Neural progenitor cell (in vitro differentiated cells): ENCODE data around the gene KRTAP5-9. TPM values are rescaled to one million over a fixed set of nuclear protein-coding genes. Genes with fewer than 3 reads are reported as not detected.

Experiments used
- DNase-seq: peaks from one replicate; pipeline ENCODE4 v3.0.0-alpha.2; 2016; ENCODE audit warnings: low spot score
- H2AFZ ChIP-seq: fragments of 200-600 bp; sonication (generic); replicated peaks from 2 replicates; pipeline ENCODE4 v1.6.1; 2016; ENCODE audit warnings: antibody characterized with exemption
- H3F3A ChIP-seq: fragments of 200-600 bp; sonication (generic); 2 replicates; pipeline ENCODE4 v1.6.1; 2016; ENCODE audit warnings: antibody characterized with exemption, low read depth
- H3K27ac ChIP-seq: fragments of 200-600 bp; sonication (generic); 2 replicates; pipeline ENCODE4 v1.5.1; 2016; ENCODE audit warnings: mild to moderate bottlenecking
- H3K27me3 ChIP-seq: fragments of 200-600 bp; sonication (generic); 2 replicates; pipeline ENCODE4 v1.6.1; 2016; ENCODE audit warnings: mild to moderate bottlenecking, moderate library complexity
- H3K36me3 ChIP-seq: fragments of 200-600 bp; sonication (generic); 2 replicates; pipeline ENCODE4 v1.5.1; 2016
- H3K4me1 ChIP-seq: fragments of 200-600 bp; sonication (generic); 2 replicates; pipeline ENCODE4 v1.6.1; 2016; ENCODE audit warnings: mixed run types
- H3K4me2 ChIP-seq: fragments of 200-600 bp; sonication (generic); 2 replicates; pipeline ENCODE4 v1.6.1; 2016
- H3K4me3 ChIP-seq: fragments of 200-600 bp; sonication (generic); 2 replicates; pipeline ENCODE4 v1.5.1; 2016
- H3K79me2 ChIP-seq: fragments of 200-600 bp; sonication (generic); 2 replicates; pipeline ENCODE4 v1.6.1; 2016; ENCODE audit warnings: low read depth
- H3K9ac ChIP-seq: fragments of 200-600 bp; sonication (generic); 2 replicates; pipeline ENCODE4 v1.6.1; 2016
- H3K9me3 ChIP-seq: fragments of 200-600 bp; sonication (generic); 2 replicates; pipeline ENCODE4 v1.5.1; 2016; ENCODE audit warnings: low read depth
- H4K20me1 ChIP-seq: fragments of 200-600 bp; sonication (generic); 2 replicates; pipeline ENCODE4 v1.6.1; 2016; ENCODE audit warnings: low read depth
- H3K27ac Mint-ChIP-seq: 3 replicates; pipeline ENCODE4 v1.8.0; 2021; ENCODE audit warnings: mixed read lengths
- H3K27me3 Mint-ChIP-seq: 2 replicates; pipeline ENCODE4 v1.8.0; 2022; ENCODE audit warnings: low read depth, mild to moderate bottlenecking, inconsistent platforms, moderate library complexity, mixed read lengths; ENCODE audit not compliant: insufficient read depth
- H3K36me3 Mint-ChIP-seq: 3 replicates; pipeline ENCODE4 v1.8.0; 2021; ENCODE audit warnings: mixed read lengths
- H3K4me1 Mint-ChIP-seq: 3 replicates; pipeline ENCODE4 v1.8.0; 2021; ENCODE audit warnings: mixed read lengths
- H3K4me3 Mint-ChIP-seq: 3 replicates; pipeline ENCODE4 v1.8.0; 2021; ENCODE audit warnings: mild to moderate bottlenecking, moderate library complexity, mixed read lengths
- H3K9me3 Mint-ChIP-seq: 3 replicates; pipeline ENCODE4 v1.8.0; 2020; ENCODE audit warnings: mixed read lengths
- CTCF ChIP-seq: fragments of 200-600 bp; sonication (generic); IDR thresholded peaks from 2 replicates; pipeline ENCODE4 v1.5.1; 2017; ENCODE audit warnings: antibody characterized with exemption, mild to moderate bottlenecking
- EZH2 ChIP-seq: fragments of 200-600 bp; sonication (generic); IDR thresholded peaks from 2 replicates; pipeline ENCODE4 v1.6.1; 2017; ENCODE audit warnings: antibody characterized with exemption, mild to moderate bottlenecking, moderate library complexity
- EZH2phosphoT487 ChIP-seq: fragments of 200-600 bp; sonication (generic); IDR thresholded peaks from 2 replicates; pipeline ENCODE4 v1.6.1; 2017; ENCODE audit warnings: antibody characterized with exemption
- total RNA-seq: library from RNA; depleted of rRNA; stranded (reverse); fragments of >200 nt; gene quantifications from 2 replicates; pipeline ENCODE4 v1.2.3, GENCODE V29; 2015; ENCODE audit warnings: low replicate concordance

The KRTAP5-9 gene
- 0.15 TPM in 1 of 2 replicates, not detected in the other for total RNA-seq

GRCh38 chr11:71548120-71548519 lies at the start of gene KRTAP5-9:
Gene KRTAP5-9 (plus strand): TSS chr11:71548420. CDS start chr11:71548658, 238 bp downstream.
- peaks cover 24% of the 10 kb centered on the region for H3K4me1 Mint-ChIP-seq
- H3K27ac Mint-ChIP-seq, result peak within 1 kb of the TSS; percentile 68
- Histone ChIP-seq H3K4me3 (no peak within 1 kb of the TSS), H3K9ac (no peak within 1 kb of the TSS), H3F3A (no peaks in the 10 kb centered on the region), H3K27me3 (no peaks in the 10 kb centered on the region), H3K9me3 (no peaks in the 10 kb centered on the region), H3K27ac (no peak within 1 kb of the TSS), H3K36me3 (no peaks in the 10 kb centered on the region), H4K20me1 (no peaks in the 10 kb centered on the region), H3K4me2 (no peak within 1 kb of the TSS), H3K4me1 (no peaks in the 10 kb centered on the region), H2AFZ (peak within 1 kb of the TSS; percentile 26), H3K79me2 (no peaks in the 10 kb centered on the region)
- H3K4me3 Mint-ChIP-seq, result no peak within 1 kb of the TSS
- H3K27me3 Mint-ChIP-seq, result peaks cover 4% of the 10 kb centered on the region
- TF ChIP-seq EZH2 (no peak), CTCF (no peak), EZH2phosphoT487 (no peak)
- H3K36me3 Mint-ChIP-seq, result peaks cover 4% of the 10 kb centered on the region
- DNase-seq, result no peak
- peaks cover 8% of the 10 kb centered on the region for H3K9me3 Mint-ChIP-seq

- Mint-ChIP-seq H3K27ac (no peak overlapping the region), H3K4me3 (no peak overlapping the region), H3K27me3 (peaks cover 5% of the 10 kb centered on the region), H3K9me3 (no peaks in the 10 kb centered on the region), H3K4me1 (peaks cover 5% of the 10 kb centered on the region), H3K36me3 (peaks cover 22% of the 10 kb centered on the region)
- DNase-seq, result no peak
- Histone ChIP-seq H3K27ac (no peak overlapping the region), H2AFZ (no peak overlapping the region), H3K4me1 (peaks cover 3% of the 10 kb centered on the region), H3K4me3 (no peak overlapping the region), H3K27me3 (no peaks in the 10 kb centered on the region), H3K9me3 (no peaks in the 10 kb centered on the region), H3K4me2 (no peak overlapping the region), H4K20me1 (no peaks in the 10 kb centered on the region), H3K9ac (no peak overlapping the region), H3K36me3 (no peaks in the 10 kb centered on the region), H3K79me2 (no peaks in the 10 kb centered on the region), H3F3A (no peaks in the 10 kb centered on the region)
- no peak for TF ChIP-seq EZH2phosphoT487
- no peak for TF ChIP-seq CTCF
- TF ChIP-seq EZH2, result no peak
Measured at GRCh38 chr11:71499125-71499524, 49.1 kb upstream of the KRTAP5-9 start.

- H3K36me3 Mint-ChIP-seq, result peaks cover 22% of the 10 kb centered on the region
- H3K27me3 Mint-ChIP-seq, result peaks cover 5% of the 10 kb centered on the region
- H3K4me3 ChIP-seq, result no peak overlapping the region
- no peaks in the 10 kb centered on the region for H3K79me2 ChIP-seq
- H3K4me2 ChIP-seq, result no peak overlapping the region
- H2AFZ ChIP-seq, result no peak overlapping the region
- no peak overlapping the region for H3K9ac ChIP-seq
- no peaks in the 10 kb centered on the region for H3K9me3 ChIP-seq
- H3F3A ChIP-seq, result no peaks in the 10 kb centered on the region
- H3K4me1 Mint-ChIP-seq, result peaks cover 7% of the 10 kb centered on the region
- no peak for DNase-seq
- no peaks in the 10 kb centered on the region for H3K36me3 ChIP-seq
- H3K27me3 ChIP-seq, result no peaks in the 10 kb centered on the region
- H3K27ac ChIP-seq, result no peak overlapping the region
- no peaks in the 10 kb centered on the region for H3K9me3 Mint-ChIP-seq
- no peaks in the 10 kb centered on the region for H4K20me1 ChIP-seq
- no peak for TF ChIP-seq CTCF
- no peak for TF ChIP-seq EZH2
- TF ChIP-seq EZH2phosphoT487, result no peak
- H3K4me3 Mint-ChIP-seq, result no peak overlapping the region
- H3K27ac Mint-ChIP-seq, result no peak overlapping the region
- peaks cover 7% of the 10 kb centered on the region for H3K4me1 ChIP-seq
Measured at GRCh38 chr11:71499546-71499945, 48.7 kb upstream of the KRTAP5-9 start.
